GM04503 (cell line): ENCODE results near the gene YES1.

Experiments
- DNase-seq: peaks from one replicate; pipeline ENCODE4 v3.0.0-alpha.2; 2012; ENCODE audit warnings: low read depth

YES1 gene

GRCh38 chr18:725646-726045, 86.4 kb downstream of the YES1 start:
- DNase-seq = no peak

- DNase-seq = no peak
Observed at GRCh38 chr18:723541-724080, 88.4 kb downstream of the YES1 start.

GRCh38 chr18:717003-717402, 95.0 kb downstream of the YES1 start:
- DNase-seq = no peak

GRCh38 chr18:715626-716025, 96.4 kb downstream of the YES1 start:
- DNase-seq = peak; percentile 55

- no peak for DNase-seq
Observed at GRCh38 chr18:713135-713490, 98.9 kb downstream of the YES1 start.

GRCh38 chr18:712401-713134, 99.5 kb downstream of the YES1 start, which contains the start of gene ENOSF1:
Gene ENOSF1 (minus strand): TSS chr18:712630. CDS start chr18:712587, 43 bp downstream.
- no peak for DNase-seq

- DNase-seq = peak; percentile 58
Observed at GRCh38 chr18:711657-712400, 100.2 kb downstream of the YES1 start.

- no peak for DNase-seq
Observed at GRCh38 chr18:711310-711656, 100.8 kb downstream of the YES1 start.

- DNase-seq = no peak
Observed at GRCh38 chr18:710418-711300, 101.4 kb downstream of the YES1 start.

- DNase-seq = no peak
Observed at GRCh38 chr18:709771-710170, 102.3 kb downstream of the YES1 start.

- DNase-seq = no peak
Observed at GRCh38 chr18:708096-708495, 103.9 kb downstream of the YES1 start.

GRCh38 chr18:706405-706804, 105.6 kb downstream of the YES1 start:
- no peak for DNase-seq

- DNase-seq = peak; percentile 27
Observed at GRCh38 chr18:703213-703967, 108.7 kb downstream of the YES1 start.

- no peak for DNase-seq
Observed at GRCh38 chr18:697800-698199, 114.2 kb downstream of the YES1 start.

GRCh38 chr18:697012-697411, 115.0 kb downstream of the YES1 start:
- no peak for DNase-seq

GRCh38 chr18:693466-694187, 118.4 kb downstream of the YES1 start:
- DNase-seq = no peak

GRCh38 chr18:692824-693223, 119.2 kb downstream of the YES1 start:
- DNase-seq = no peak

- no peak for DNase-seq
Observed at GRCh38 chr18:688323-688722, 123.7 kb downstream of the YES1 start.

GRCh38 chr18:686339-687111, 125.5 kb downstream of the YES1 start:
- no peak for DNase-seq

GRCh38 chr18:685438-685837, 126.6 kb downstream of the YES1 start:
- DNase-seq = no peak
